Activated B cell treated with CpG ODN at 0.5 μM for 24 hours (primary cell): ENCODE results near the gene LMAN2L. TPM values are rescaled to one million over a fixed set of nuclear protein-coding genes. Genes with fewer than 3 reads are reported as not detected.

Experiments used
- ATAC-seq: fragments of 200-7000 bp; cut with Tn5 transposase; one replicate; pipeline ENCODE4 v1.10.0; 2021; ENCODE audit warnings: low read depth, mild to moderate bottlenecking, moderate library complexity
- CTCF ChIA-PET: fragments of 350-600 bp; sonication (Branson Sonifier 250); formaldehyde crosslinking; loops from one replicate; lab custom pipeline; 2021; ENCODE audit warnings: antibody characterized with exemption; lab: Charles Lee
- POLR2A ChIA-PET: fragments of 350-600 bp; sonication (Branson Sonifier 250); formaldehyde crosslinking; loops from one replicate; lab custom pipeline; 2021; ENCODE audit warnings: antibody characterized with exemption; lab: Charles Lee
- DNase-seq: peaks from one replicate; pipeline ENCODE4 v3.0.0; 2022
- H3K27ac Mint-ChIP-seq: one replicate; pipeline ENCODE4 v1.8.0; 2020; ENCODE audit warnings: mixed read lengths
- H3K27me3 Mint-ChIP-seq: one replicate; pipeline ENCODE4 v1.8.0; 2021; ENCODE audit warnings: mixed read lengths
- H3K36me3 Mint-ChIP-seq: one replicate; pipeline ENCODE4 v1.8.0; 2021; ENCODE audit warnings: low read depth, mixed read lengths
- H3K4me1 Mint-ChIP-seq: one replicate; pipeline ENCODE4 v1.8.0; 2021; ENCODE audit warnings: mixed read lengths
- H3K4me3 Mint-ChIP-seq: one replicate; pipeline ENCODE4 v1.8.0; 2020; ENCODE audit warnings: mild to moderate bottlenecking, mixed read lengths
- H3K9me3 Mint-ChIP-seq: one replicate; pipeline ENCODE4 v1.8.0; 2020; ENCODE audit warnings: mixed read lengths
- CTCF ChIP-seq: fragments of 200-600 bp; IDR thresholded peaks from one replicate; pipeline ENCODE4 v1.8.0; 2022; ENCODE audit warnings: antibody characterized with exemption, mild to moderate bottlenecking
- intact Hi-C: fragments of 100-400 bp; cut with micrococcal nuclease; formaldehyde crosslinking; loops from one replicate; pipeline ENCODE4 v1.15.1; 2024
- total RNA-seq: library from RNA; stranded (reverse); gene quantifications from 2 replicates; pipeline ENCODE4 v1.2.3, GENCODE V29; 2022

Gene LMAN2L
- total RNA-seq, 1 donor from 2014 or later, result 8.9 TPM

- Mint-ChIP-seq H3K4me1 (peaks cover 21% of the 10 kb centered on the region), H3K9me3 (no peaks in the 10 kb centered on the region), H3K4me3 (no peak overlapping the region), H3K27ac (no peak overlapping the region), H3K36me3 (no peaks in the 10 kb centered on the region), H3K27me3 (no peaks in the 10 kb centered on the region)
- intact Hi-C loops, result no loop called here
- DNase-seq (no peak), ATAC-seq (no peak)
- CTCF ChIA-PET, result no interaction called here
- TF ChIP-seq CTCF, result no peak
- POLR2A ChIA-PET, result no interaction called here
Measured at GRCh38 chr2:96756788-96757476, 17.1 kb upstream of the LMAN2L start.

- no peak for TF ChIP-seq CTCF
- Mint-ChIP-seq H3K36me3 (no peaks in the 10 kb centered on the region), H3K4me3 (no peak overlapping the region), H3K9me3 (no peaks in the 10 kb centered on the region), H3K27me3 (no peaks in the 10 kb centered on the region), H3K4me1 (peaks cover 3% of the 10 kb centered on the region), H3K27ac (no peak overlapping the region)
- CTCF ChIA-PET, result no interaction called here
- POLR2A ChIA-PET, result no interaction called here
- ATAC-seq, result no peak
- DNase-seq, result no peak
- intact Hi-C loops, result no loop called here
Measured at GRCh38 chr2:96754317-96754716, 14.5 kb upstream of the LMAN2L start.

GRCh38 chr2:96753661-96754282 is 13.9 kb upstream of the LMAN2L start:
- no peaks in the 10 kb centered on the region for H3K27me3 Mint-ChIP-seq
- H3K4me1 Mint-ChIP-seq, result no peaks in the 10 kb centered on the region
- POLR2A ChIA-PET, result no interaction called here
- TF ChIP-seq CTCF, result no peak
- H3K27ac Mint-ChIP-seq, result no peak overlapping the region
- intact Hi-C loops, result no loop called here
- ATAC-seq (no peak), DNase-seq (no peak)
- CTCF ChIA-PET, result no interaction called here
- no peaks in the 10 kb centered on the region for H3K36me3 Mint-ChIP-seq
- H3K9me3 Mint-ChIP-seq, result no peaks in the 10 kb centered on the region
- no peak overlapping the region for H3K4me3 Mint-ChIP-seq

- Mint-ChIP-seq H3K27ac (no peak overlapping the region), H3K9me3 (no peaks in the 10 kb centered on the region)
- CTCF ChIA-PET, result interaction anchor here (2.0 kb wide), 1 partner anchor 12 kb away, joined by 4 read pairs; no protein-coding TSS in a partner anchor
Measured at GRCh38 chr2:96751800-96752199, 11.9 kb upstream of the LMAN2L start.

More at GRCh38 chr2:96751800-96752199, 11.9 kb upstream of the LMAN2L start:
- Mint-ChIP-seq H3K36me3 (no peaks in the 10 kb centered on the region), H3K4me3 (no peak overlapping the region), H3K4me1 (no peaks in the 10 kb centered on the region), H3K27me3 (no peaks in the 10 kb centered on the region)
- intact Hi-C loops, result no loop called here
- POLR2A ChIA-PET, result no interaction called here
- ATAC-seq (no peak), DNase-seq (no peak)
- no peak for TF ChIP-seq CTCF
